Trophoblast cell (in vitro differentiated cells and primary cell): ENCODE results near the gene DNAI2.

Experiments
- DNase-seq, 2 donors: peaks; one replicate each; pipeline ENCODE4 v3.0.0-alpha.2; 2016
- H2AFZ ChIP-seq: 2 replicates; pipeline ENCODE4 v1.6.1; 2013; ENCODE audit warnings: low read length, moderate library complexity, mild to moderate bottlenecking; ENCODE audit not compliant: insufficient read depth, poor library complexity
- H2AK5ac ChIP-seq: 2 replicates; pipeline ENCODE4 v1.6.1; 2013; ENCODE audit warnings: mild to moderate bottlenecking, low read length
- H2BK120ac ChIP-seq: 2 replicates; pipeline ENCODE4 v1.6.1; 2013; ENCODE audit warnings: low read length, mild to moderate bottlenecking, moderate library complexity; ENCODE audit not compliant: insufficient read depth, poor library complexity
- H2BK12ac ChIP-seq: 2 replicates; pipeline ENCODE4 v1.6.1; 2013; ENCODE audit warnings: mild to moderate bottlenecking, low read length, moderate library complexity
- H2BK5ac ChIP-seq: 2 replicates; pipeline ENCODE4 v1.6.1; 2013; ENCODE audit warnings: low read length, low read depth, moderate library complexity, mild to moderate bottlenecking; ENCODE audit not compliant: poor library complexity
- H3K14ac ChIP-seq: 2 replicates; pipeline ENCODE4 v1.6.1; 2013; ENCODE audit warnings: mild to moderate bottlenecking, low read length
- H3K18ac ChIP-seq: 2 replicates; pipeline ENCODE4 v1.6.1; 2013; ENCODE audit warnings: mild to moderate bottlenecking, low read length
- H3K23ac ChIP-seq: 2 replicates; pipeline ENCODE4 v1.6.1; 2013; ENCODE audit warnings: low read length
- H3K27ac ChIP-seq: 2 replicates; pipeline ENCODE4 v1.5.1; 2013; ENCODE audit warnings: low read depth, mild to moderate bottlenecking, inconsistent platforms, low read length, moderate library complexity
- H3K27me3 ChIP-seq: 2 replicates; pipeline ENCODE4 v1.6.1; 2013; ENCODE audit warnings: inconsistent platforms, mild to moderate bottlenecking, low read length, moderate library complexity; ENCODE audit not compliant: insufficient read depth
- H3K36me3 ChIP-seq, 2 experiments: 1 replicate in 1 of 2; 2 replicates in 1 of 2; pipeline ENCODE4 v1.6.1; 2013; ENCODE audit warnings: low read length in 2 of 2, mild to moderate bottlenecking in 2 of 2, moderate library complexity in 1 of 2; ENCODE audit not compliant: insufficient read depth in 2 of 2, control insufficient read depth in 1 of 2
- H3K4ac ChIP-seq: 2 replicates; pipeline ENCODE4 v1.6.1; 2013; ENCODE audit warnings: low read depth, mild to moderate bottlenecking, low read length, moderate library complexity
- H3K4me1 ChIP-seq, 2 experiments: 1 replicate in 1 of 2; 2 replicates in 1 of 2; pipeline ENCODE4 v1.6.1; 2013; ENCODE audit warnings: low read length in 2 of 2, mild to moderate bottlenecking in 2 of 2, moderate library complexity in 1 of 2; ENCODE audit not compliant: insufficient read depth in 2 of 2, control insufficient read depth in 1 of 2
- H3K4me2 ChIP-seq: 2 replicates; pipeline ENCODE4 v1.6.1; 2013; ENCODE audit warnings: inconsistent platforms, mild to moderate bottlenecking, low read length, moderate library complexity
- H3K4me3 ChIP-seq: 2 replicates; pipeline ENCODE4 v1.5.1; 2013; ENCODE audit warnings: mild to moderate bottlenecking, low read depth, low read length, inconsistent platforms
- H3K79me1 ChIP-seq: one replicate; pipeline ENCODE4 v1.6.1; 2013; ENCODE audit warnings: low read length
- H3K79me2 ChIP-seq: 2 replicates; pipeline ENCODE4 v1.6.1; 2013; ENCODE audit warnings: low read length, mild to moderate bottlenecking; ENCODE audit not compliant: control insufficient read depth, insufficient read depth, poor library complexity
- H3K9ac ChIP-seq: 2 replicates; pipeline ENCODE4 v1.6.1; 2013; ENCODE audit warnings: mild to moderate bottlenecking, low read length
- H3K9me3 ChIP-seq: 2 replicates; pipeline ENCODE4 v1.6.1; 2013; ENCODE audit warnings: low read depth, mild to moderate bottlenecking, control low read depth, inconsistent platforms, low read length; ENCODE audit not compliant: insufficient read depth
- H4K12ac ChIP-seq: 2 replicates; pipeline ENCODE4 v1.6.1; 2013; ENCODE audit warnings: low read depth, mild to moderate bottlenecking, low read length, moderate library complexity
- H4K8ac ChIP-seq: 2 replicates; pipeline ENCODE4 v1.6.1; 2013; ENCODE audit warnings: low read depth, mild to moderate bottlenecking, low read length, moderate library complexity
- H4K91ac ChIP-seq: one replicate; pipeline ENCODE4 v1.6.1; 2013; ENCODE audit warnings: low read depth, mild to moderate bottlenecking, low read length, moderate library complexity
- WGBS: extraction: QIAGEN DNeasy Blood & Tissue Kit; methylation state at CpG from one replicate; pipeline ENCODE4 v1.1.7; 2013; ENCODE audit warnings: missing lambda C conversion rate; ENCODE audit not compliant: insufficient read length, insufficient coverage; ENCODE audit errors: extremely low coverage; 5-methylcytosine and 5-hydroxymethylcytosine counted together

Gene DNAI2

GRCh38 chr17:74296548-74296936, 22.5 kb downstream of the DNAI2 start:
- no peak overlapping the region for H3K18ac ChIP-seq
- H4K91ac ChIP-seq = no peak overlapping the region
- H3K4me3 ChIP-seq = no peak overlapping the region
- no peaks in the 10 kb centered on the region for H3K79me2 ChIP-seq
- no peaks in the 10 kb centered on the region for H3K79me1 ChIP-seq
- H3K14ac ChIP-seq = no peak overlapping the region
- no peak overlapping the region for H3K23ac ChIP-seq
- H3K4ac ChIP-seq = no peak overlapping the region
- H3K9ac ChIP-seq = no peak overlapping the region
- H3K4me1 ChIP-seq = no peaks in the 10 kb centered on the region
- H2BK5ac ChIP-seq = no peak overlapping the region
- no CpG with 5 or more reads among the region's 5 CpGs for WGBS
- H2AK5ac ChIP-seq = no peak overlapping the region
- no peak overlapping the region for H4K12ac ChIP-seq
- no peaks in the 10 kb centered on the region for H3K9me3 ChIP-seq
- no peak overlapping the region for H2BK12ac ChIP-seq
- H3K27me3 ChIP-seq = no peaks in the 10 kb centered on the region
- H2BK120ac ChIP-seq = no peak overlapping the region
- H2AFZ ChIP-seq = no peak overlapping the region
- no peak overlapping the region for H3K4me2 ChIP-seq
- H3K27ac ChIP-seq = no peak overlapping the region
- peak; percentile 26 to 56 for DNase-seq
- no peak overlapping the region for H4K8ac ChIP-seq
- H3K36me3 ChIP-seq = no peaks in the 10 kb centered on the region

GRCh38 chr17:74297941-74298340, 23.9 kb downstream of the DNAI2 start:
- Histone ChIP-seq H3K27ac (no peak overlapping the region), H3K4ac (no peak overlapping the region), H4K91ac (no peak overlapping the region), H2AFZ (no peak overlapping the region), H3K18ac (no peak overlapping the region), H3K36me3 (no peaks in the 10 kb centered on the region), H3K27me3 (no peaks in the 10 kb centered on the region), H3K9me3 (no peaks in the 10 kb centered on the region), H4K8ac (no peak overlapping the region), H2BK12ac (no peak overlapping the region), H3K9ac (peak overlapping the region; percentile 27), H3K4me3 (no peak overlapping the region), H3K79me2 (no peaks in the 10 kb centered on the region), H3K23ac (no peak overlapping the region), H3K4me1 (no peaks in the 10 kb centered on the region), H2AK5ac (no peak overlapping the region), H2BK120ac (no peak overlapping the region), H3K14ac (no peak overlapping the region), H4K12ac (no peak overlapping the region), H3K79me1 (no peaks in the 10 kb centered on the region), H3K4me2 (no peak overlapping the region), H2BK5ac (no peak overlapping the region)
- no CpG with 5 or more reads among the region's 4 CpGs for WGBS
- DNase-seq = no peak

DNA sequence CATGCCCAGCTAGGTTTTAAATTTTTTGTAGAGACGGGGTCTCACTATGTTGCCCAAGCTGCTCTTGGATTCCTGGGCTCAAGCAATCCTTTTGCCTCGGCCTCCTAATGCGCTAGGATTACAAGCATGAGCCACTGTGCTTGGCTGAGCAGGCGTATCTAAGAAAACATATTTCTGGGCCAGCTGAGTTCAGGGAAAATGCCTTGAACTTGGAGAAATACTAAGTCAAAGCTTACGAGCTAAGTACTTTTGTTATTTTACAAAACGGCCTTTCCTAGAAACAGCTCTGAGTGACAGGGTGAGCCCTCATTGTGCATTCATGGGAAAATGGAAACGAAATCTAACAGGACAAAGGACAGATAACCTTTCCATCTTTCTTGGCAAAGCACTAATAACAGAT, 24.7 kb downstream of the DNAI2 start:
- no peak overlapping the region for H4K8ac ChIP-seq
- no peak overlapping the region for H3K18ac ChIP-seq
- H4K91ac ChIP-seq = no peak overlapping the region
- no peaks in the 10 kb centered on the region for H3K79me1 ChIP-seq
- H4K12ac ChIP-seq = no peak overlapping the region
- H3K4ac ChIP-seq = no peak overlapping the region
- H3K36me3 ChIP-seq = no peaks in the 10 kb centered on the region
- no peak overlapping the region for H3K4me2 ChIP-seq
- no peaks in the 10 kb centered on the region for H3K4me1 ChIP-seq
- H3K9me3 ChIP-seq = no peaks in the 10 kb centered on the region
- H2BK5ac ChIP-seq = no peak overlapping the region
- no peak overlapping the region for H3K23ac ChIP-seq
- H3K79me2 ChIP-seq = no peaks in the 10 kb centered on the region
- no peak overlapping the region for H3K14ac ChIP-seq
- WGBS = no CpG with 5 or more reads among the region's 7 CpGs
- H3K27me3 ChIP-seq = no peaks in the 10 kb centered on the region
- H3K27ac ChIP-seq = no peak overlapping the region
- no peak overlapping the region for H2AK5ac ChIP-seq
- no peak overlapping the region for H2AFZ ChIP-seq
- no peak overlapping the region for H2BK120ac ChIP-seq
- no peak overlapping the region for H2BK12ac ChIP-seq
- H3K9ac ChIP-seq = no peak overlapping the region
- DNase-seq = no peak
- H3K4me3 ChIP-seq = no peak overlapping the region

DNA sequence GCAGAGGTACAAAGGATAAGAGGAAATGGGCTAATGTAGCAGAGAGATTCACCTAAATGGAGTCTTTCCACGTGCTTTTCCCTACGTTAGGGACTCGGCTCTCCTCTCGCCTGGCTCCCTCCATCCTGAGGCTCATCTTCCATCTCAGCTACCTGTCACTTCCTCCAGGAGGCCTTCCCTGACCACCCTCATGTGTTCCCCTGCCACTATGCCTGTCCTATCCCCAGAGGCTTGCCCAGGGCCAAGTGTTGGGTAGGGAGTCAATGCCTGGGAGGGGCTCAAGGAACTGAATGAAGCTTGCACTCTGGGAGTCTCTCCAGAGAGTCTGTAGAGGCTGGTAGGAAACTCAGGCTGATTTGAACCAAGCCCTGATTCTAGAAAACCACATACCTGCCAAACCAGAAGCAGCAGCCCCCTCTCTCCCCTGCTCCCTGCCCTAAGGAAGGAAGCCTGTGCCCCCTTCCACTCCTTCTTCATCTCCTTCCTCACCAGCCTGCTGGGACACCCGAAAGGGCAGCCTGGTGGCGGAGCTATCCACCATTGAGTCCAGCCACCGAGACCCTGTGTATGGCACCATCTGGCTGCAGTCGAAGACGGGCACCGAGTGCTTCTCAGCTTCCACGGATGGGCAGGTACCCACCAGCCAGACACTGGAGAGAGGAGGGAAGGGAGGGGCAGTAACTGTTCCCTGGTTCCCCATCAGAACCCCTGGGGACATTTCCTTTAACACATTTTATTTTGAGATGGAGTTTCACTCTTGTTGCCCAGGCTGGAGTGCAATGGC, 25.4 kb downstream of the DNAI2 start:
- Histone ChIP-seq H4K8ac (no peak overlapping the region), H2AFZ (no peak overlapping the region), H2BK12ac (no peak overlapping the region), H3K14ac (no peak overlapping the region), H3K23ac (no peak overlapping the region), H2BK120ac (no peak overlapping the region), H4K12ac (no peak overlapping the region), H3K4me1 (no peaks in the 10 kb centered on the region), H3K27ac (no peak overlapping the region), H2AK5ac (no peak overlapping the region), H3K18ac (no peak overlapping the region), H3K36me3 (no peaks in the 10 kb centered on the region), H3K79me2 (no peaks in the 10 kb centered on the region), H3K79me1 (no peaks in the 10 kb centered on the region), H3K4me2 (no peak overlapping the region), H3K27me3 (no peaks in the 10 kb centered on the region), H3K9me3 (no peaks in the 10 kb centered on the region), H3K4ac (no peak overlapping the region), H4K91ac (no peak overlapping the region), H3K9ac (no peak overlapping the region), H3K4me3 (no peak overlapping the region), H2BK5ac (no peak overlapping the region)
- DNase-seq = no peak
- WGBS = no CpG with 5 or more reads among the region's 11 CpGs
